Left ventricle myocardium inferior (tissue), 1 donor: ENCODE data around the gene SMAD5. TPM values are rescaled to one million over a fixed set of nuclear protein-coding genes. Genes with fewer than 3 reads are reported as not detected.

Source experiments
- DNase-seq: peaks from one replicate; pipeline ENCODE4 v3.0.0-alpha.2; 2020
- H3K27ac ChIP-seq: fragments of 200-600 bp; replicated peaks from 2 replicates; pipeline ENCODE4 v1.8.0; 2021
- H3K27me3 ChIP-seq: fragments of 200-600 bp; 2 replicates; pipeline ENCODE4 v1.8.0; 2021; ENCODE audit warnings: low read depth
- H3K36me3 ChIP-seq: fragments of 200-600 bp; 2 replicates; pipeline ENCODE4 v1.8.0; 2021
- H3K4me1 ChIP-seq: fragments of 200-600 bp; 2 replicates; pipeline ENCODE4 v1.8.0; 2021
- H3K4me3 ChIP-seq: fragments of 200-600 bp; 2 replicates; pipeline ENCODE4 v1.8.0; 2021; ENCODE audit warnings: mild to moderate bottlenecking, moderate library complexity
- H3K9me3 ChIP-seq: fragments of 200-600 bp; replicated peaks from 2 replicates; pipeline ENCODE4 v1.8.0; 2021
- intact Hi-C: fragments of 100-400 bp; cut with micrococcal nuclease; formaldehyde crosslinking; loops from one replicate; pipeline ENCODE4 v1.11.0; 2022
- total RNA-seq: library from RNA; stranded (reverse); fragmentation: NEBNext Ultra II Directional; extraction: Animal tissue kit (Norgen Biotek cat#: 25700); gene quantifications from one replicate; pipeline ENCODE4 v1.2.1, GENCODE V29; 2021
- TF ChIP-seq, protein P1 (sequence below): fragments of 200-600 bp; IDR thresholded peaks from 2 replicates; pipeline ENCODE4 v1.8.0; 2021; ENCODE audit warnings: antibody characterized with exemption, mild to moderate bottlenecking, borderline replicate concordance
- donor health status: DM: no; HTN: yes; CAD: no; lungs with severe emphysema.

The SMAD5 gene
- total RNA-seq, 1 donor from 2014 or later, result 34.8 TPM

- H3K9me3 ChIP-seq, result no peaks in the 10 kb centered on the region
- peaks cover 32% of the 10 kb centered on the region for H3K36me3 ChIP-seq
- no peak for DNase-seq
- no peak overlapping the region for H3K4me3 ChIP-seq
- intact Hi-C loops, result no loop called here
- no peak overlapping the region for H3K27ac ChIP-seq
- peaks cover 45% of the 10 kb centered on the region for H3K27me3 ChIP-seq
- H3K4me1 ChIP-seq, result peaks cover 26% of the 10 kb centered on the region
- TF ChIP-seq, protein P1, sequence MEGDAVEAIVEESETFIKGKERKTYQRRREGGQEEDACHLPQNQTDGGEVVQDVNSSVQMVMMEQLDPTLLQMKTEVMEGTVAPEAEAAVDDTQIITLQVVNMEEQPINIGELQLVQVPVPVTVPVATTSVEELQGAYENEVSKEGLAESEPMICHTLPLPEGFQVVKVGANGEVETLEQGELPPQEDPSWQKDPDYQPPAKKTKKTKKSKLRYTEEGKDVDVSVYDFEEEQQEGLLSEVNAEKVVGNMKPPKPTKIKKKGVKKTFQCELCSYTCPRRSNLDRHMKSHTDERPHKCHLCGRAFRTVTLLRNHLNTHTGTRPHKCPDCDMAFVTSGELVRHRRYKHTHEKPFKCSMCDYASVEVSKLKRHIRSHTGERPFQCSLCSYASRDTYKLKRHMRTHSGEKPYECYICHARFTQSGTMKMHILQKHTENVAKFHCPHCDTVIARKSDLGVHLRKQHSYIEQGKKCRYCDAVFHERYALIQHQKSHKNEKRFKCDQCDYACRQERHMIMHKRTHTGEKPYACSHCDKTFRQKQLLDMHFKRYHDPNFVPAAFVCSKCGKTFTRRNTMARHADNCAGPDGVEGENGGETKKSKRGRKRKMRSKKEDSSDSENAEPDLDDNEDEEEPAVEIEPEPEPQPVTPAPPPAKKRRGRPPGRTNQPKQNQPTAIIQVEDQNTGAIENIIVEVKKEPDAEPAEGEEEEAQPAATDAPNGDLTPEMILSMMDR, result no peak
These were observed 56.2 kb downstream of the SMAD5 start for GRCh38 chr5:136188859-136189258.

- Histone ChIP-seq H3K27ac (no peak overlapping the region), H3K4me1 (peaks cover 26% of the 10 kb centered on the region), H3K9me3 (no peaks in the 10 kb centered on the region), H3K27me3 (peaks cover 59% of the 10 kb centered on the region), H3K4me3 (no peak overlapping the region), H3K36me3 (peaks cover 32% of the 10 kb centered on the region)
- intact Hi-C loops, result no loop called here
- no peak for DNase-seq
- TF ChIP-seq, protein P1, result no peak
These were observed 57.6 kb downstream of the SMAD5 start for GRCh38 chr5:136190091-136190720.

- intact Hi-C loops, result no loop called here
- no peak for DNase-seq
- TF ChIP-seq, protein P1, result no peak
- Histone ChIP-seq H3K4me3 (no peak overlapping the region), H3K4me1 (peaks cover 26% of the 10 kb centered on the region), H3K27ac (no peak overlapping the region), H3K27me3 (peaks cover 66% of the 10 kb centered on the region), H3K9me3 (no peaks in the 10 kb centered on the region), H3K36me3 (peaks cover 32% of the 10 kb centered on the region)
These were observed 58.3 kb downstream of the SMAD5 start for GRCh38 chr5:136190904-136191303.

DNA sequence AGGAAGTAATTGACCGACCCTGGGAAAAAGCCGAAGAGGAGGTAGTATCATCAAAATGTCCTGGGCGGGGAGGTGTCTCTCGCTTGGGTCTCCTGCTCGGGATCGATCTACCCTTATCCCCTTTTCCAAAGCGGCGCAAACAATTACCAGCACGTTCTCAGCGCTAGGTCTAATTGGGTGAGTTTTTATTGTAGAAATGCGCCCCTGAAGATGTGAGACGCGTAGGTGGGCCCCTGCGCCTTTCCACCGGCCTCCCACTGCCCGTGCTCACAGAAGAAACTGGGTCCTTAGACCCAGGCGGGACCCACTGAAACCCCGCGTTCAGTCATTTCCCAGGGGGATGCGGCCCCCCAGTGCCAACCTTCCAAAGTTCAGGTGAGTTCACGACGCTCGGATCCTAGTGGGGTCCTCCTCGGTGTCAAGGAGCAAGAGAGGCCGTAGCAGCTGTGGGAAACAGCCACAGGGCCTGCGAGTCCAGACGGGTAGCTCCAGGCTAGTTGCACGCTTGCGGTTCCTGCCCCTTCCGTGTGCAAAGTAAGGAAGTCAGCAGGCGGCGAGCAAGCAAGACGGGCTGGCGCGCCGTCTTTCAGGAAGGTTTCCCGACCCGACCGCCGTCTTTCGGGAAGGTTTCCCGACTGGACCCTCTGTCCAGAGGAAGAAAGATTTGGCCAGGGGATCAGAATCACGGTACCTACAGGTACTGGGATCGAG, 58.8 kb downstream of the SMAD5 start:
- Histone ChIP-seq H3K36me3 (peaks cover 29% of the 10 kb centered on the region), H3K4me3 (peak overlapping the region; percentile 68), H3K27me3 (peaks cover 71% of the 10 kb centered on the region), H3K9me3 (no peaks in the 10 kb centered on the region), H3K27ac (no peak overlapping the region), H3K4me1 (peaks cover 26% of the 10 kb centered on the region)
- TF ChIP-seq, protein P1, result no peak
- no peak for DNase-seq
- intact Hi-C loops, result no loop called here

DNA sequence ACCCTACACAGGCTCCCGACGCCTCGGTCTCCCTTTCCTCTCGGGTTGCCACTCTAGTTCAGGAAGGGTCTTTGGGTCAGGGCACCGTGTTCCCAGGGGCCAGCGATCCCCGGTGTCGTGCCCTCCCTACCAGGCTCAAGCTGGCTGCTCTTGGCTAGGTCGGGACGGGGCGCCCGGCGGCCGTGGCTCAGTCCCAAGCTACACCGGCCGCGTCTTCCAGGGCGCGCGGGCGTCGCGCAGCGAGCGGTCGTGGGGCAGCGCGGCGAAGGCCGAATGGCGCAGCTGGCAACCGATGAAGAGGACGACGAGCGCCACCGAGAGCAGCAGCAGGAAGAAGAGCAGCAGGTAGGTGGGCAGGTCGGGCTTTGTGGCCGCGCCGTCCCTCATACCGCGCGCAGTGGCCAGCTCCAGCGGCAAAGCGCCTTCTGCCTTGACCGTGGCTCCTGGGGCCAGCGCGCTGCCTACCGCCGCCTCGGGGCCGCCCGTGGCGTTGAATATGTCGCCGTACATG, 59.4 kb downstream of the SMAD5 start:
- peaks cover 26% of the 10 kb centered on the region for H3K36me3 ChIP-seq
- peaks cover 26% of the 10 kb centered on the region for H3K4me1 ChIP-seq
- H3K27me3 ChIP-seq, result peaks cover 77% of the 10 kb centered on the region
- intact Hi-C loops, result no loop called here
- H3K27ac ChIP-seq, result no peak overlapping the region
- TF ChIP-seq, protein P1, result no peak
- DNase-seq, result no peak
- H3K4me3 ChIP-seq, result peak overlapping the region; percentile 68
- no peaks in the 10 kb centered on the region for H3K9me3 ChIP-seq
